ENCODE results near the gene SHC3. TPM values are rescaled to one million over a fixed set of nuclear protein-coding genes. Genes with fewer than 3 reads are reported as not detected.

SHC3 gene
- polyA plus RNA-seq, 4 donors: 0.27 to 1.5 (median 0.57) TPM; not detected in 1

DNA sequence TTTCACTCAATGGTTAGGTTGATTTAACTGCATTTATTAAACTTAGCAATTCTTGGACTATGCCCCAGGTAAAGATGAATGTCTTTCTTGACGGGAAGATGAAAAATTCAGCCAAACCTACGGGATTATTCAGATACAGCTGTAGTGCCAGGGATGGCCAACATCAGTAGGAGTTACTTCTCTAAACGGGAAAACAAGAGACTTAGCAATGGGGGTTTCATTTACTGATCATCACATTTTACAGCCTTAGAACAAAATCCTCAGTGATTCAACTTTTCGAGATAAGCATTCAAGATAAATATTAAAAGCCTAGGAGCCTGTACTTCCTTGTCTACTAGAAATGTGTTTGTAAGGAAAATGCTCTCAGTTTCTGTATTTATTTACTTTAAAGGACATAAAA is 141.3 kb downstream of the SHC3 start:
- no peak overlapping the region for H3K4me3 ChIP-seq (ENCODE audit: low read depth in 1 of 3, low read length in 3 of 3)
- H3K27ac ChIP-seq (ENCODE audit: low read depth in 1 of 3, low read length in 2 of 3): no peak overlapping the region
- no peak for FAIRE-seq
- H3K27me3 ChIP-seq (ENCODE audit: control insufficient read depth in 3 of 3, insufficient read depth in 3 of 3, low read length in 3 of 3): no peaks in the 10 kb centered on the region
- DNase-seq: peak in 1 of 2 donors; percentile 44
- peaks cover 0 to 14% (median 3%) of the 10 kb centered on the region in 3 donors for H3K4me1 ChIP-seq (ENCODE audit: control insufficient read depth in 3 of 3, insufficient read depth in 2 of 3, low read depth in 1 of 3, low read length in 2 of 3)
- 13 to 48% (median 31%) methylated on average over 4 of the region's 4 CpGs for WGBS, 3 donors
- H3K36me3 ChIP-seq (ENCODE audit: control insufficient read depth in 3 of 3, insufficient read depth in 2 of 3, low read depth in 1 of 3, low read length in 3 of 3): no peaks in the 10 kb centered on the region
- no peaks in the 10 kb centered on the region for H3K9me3 ChIP-seq (ENCODE audit: control insufficient read depth in 2 of 2, insufficient read depth in 1 of 2, low read depth in 1 of 2, low read length in 1 of 2)

DNA sequence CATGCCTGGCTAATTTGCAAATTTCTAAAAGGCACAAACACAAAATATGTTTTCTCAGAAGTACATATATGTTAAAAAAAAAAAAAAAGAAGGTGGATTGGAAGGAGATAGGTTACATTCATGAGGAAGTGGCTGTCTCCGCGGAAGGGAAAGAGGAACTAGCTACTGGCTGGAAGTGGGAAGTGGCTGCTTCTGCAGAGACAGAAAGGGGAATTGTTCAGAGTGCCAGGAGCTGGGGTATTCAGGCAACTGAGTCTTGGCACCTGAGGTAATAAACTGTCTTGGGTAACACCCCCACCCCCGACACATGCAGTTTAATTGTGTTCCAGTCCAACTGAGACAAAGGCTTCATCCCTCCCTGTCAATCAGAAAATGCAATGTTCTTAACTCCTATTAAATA is 141.7 kb downstream of the SHC3 start:
- no peak overlapping the region for H3K4me3 ChIP-seq (ENCODE audit: low read depth in 1 of 3, low read length in 3 of 3)
- WGBS, 3 donors: 49 to 67% (median 53%) methylated on average over 3 of the region's 3 CpGs
- FAIRE-seq (no peak), DNase-seq (no peak)
- H3K27ac ChIP-seq (ENCODE audit: low read depth in 1 of 3, low read length in 2 of 3): no peak overlapping the region
- no peaks in the 10 kb centered on the region for H3K36me3 ChIP-seq (ENCODE audit: control insufficient read depth in 3 of 3, insufficient read depth in 2 of 3, low read depth in 1 of 3, low read length in 3 of 3)
- H3K27me3 ChIP-seq (ENCODE audit: control insufficient read depth in 3 of 3, insufficient read depth in 3 of 3, low read length in 3 of 3): no peaks in the 10 kb centered on the region
- no peaks in the 10 kb centered on the region for H3K9me3 ChIP-seq (ENCODE audit: control insufficient read depth in 2 of 2, insufficient read depth in 1 of 2, low read depth in 1 of 2, low read length in 1 of 2)
- peaks cover 0 to 14% (median 3%) of the 10 kb centered on the region in 3 donors for H3K4me1 ChIP-seq (ENCODE audit: control insufficient read depth in 3 of 3, insufficient read depth in 2 of 3, low read depth in 1 of 3, low read length in 2 of 3)

GRCh38 chr9:89036383-89036782 is 142.2 kb downstream of the SHC3 start:
- WGBS, 3 donors: 30 to 53% (median 44%) methylated on average over 8 of the region's 8 CpGs
- Histone ChIP-seq H3K4me3 (ENCODE audit: low read depth in 1 of 3, low read length in 3 of 3) (no peak overlapping the region), H3K36me3 (ENCODE audit: control insufficient read depth in 3 of 3, insufficient read depth in 2 of 3, low read depth in 1 of 3, low read length in 3 of 3) (no peaks in the 10 kb centered on the region), H3K27ac (ENCODE audit: low read depth in 1 of 3, low read length in 2 of 3) (no peak overlapping the region), H3K27me3 (ENCODE audit: control insufficient read depth in 3 of 3, insufficient read depth in 3 of 3, low read length in 3 of 3) (no peaks in the 10 kb centered on the region), H3K9me3 (ENCODE audit: control insufficient read depth in 2 of 2, insufficient read depth in 1 of 2, low read depth in 1 of 2, low read length in 1 of 2) (no peaks in the 10 kb centered on the region), H3K4me1 (ENCODE audit: control insufficient read depth in 3 of 3, insufficient read depth in 2 of 3, low read depth in 1 of 3, low read length in 2 of 3) (peaks cover 0 to 14% (median 3%) of the 10 kb centered on the region in 3 donors)
- no peak for FAIRE-seq
- no peak for DNase-seq

GRCh38 chr9:89032661-89033060 is 146.0 kb downstream of the SHC3 start:
- no peaks in the 10 kb centered on the region for H3K27me3 ChIP-seq (ENCODE audit: control insufficient read depth in 3 of 3, insufficient read depth in 3 of 3, low read length in 3 of 3)
- WGBS, 3 donors: 73 to 86% (median 85%) methylated on average over 5 of the region's 5 CpGs
- no peak overlapping the region for H3K4me3 ChIP-seq (ENCODE audit: low read depth in 1 of 3, low read length in 3 of 3)
- no peak overlapping the region for H3K27ac ChIP-seq (ENCODE audit: low read depth in 1 of 3, low read length in 2 of 3)
- H3K9me3 ChIP-seq (ENCODE audit: control insufficient read depth in 2 of 2, insufficient read depth in 1 of 2, low read depth in 1 of 2, low read length in 1 of 2): peaks cover 0 to 3% of the 10 kb centered on the region in 2 donors
- DNase-seq (no peak), FAIRE-seq (no peak)
- H3K4me1 ChIP-seq (ENCODE audit: control insufficient read depth in 3 of 3, insufficient read depth in 2 of 3, low read depth in 1 of 3, low read length in 2 of 3): peaks cover 0 to 11% (median 1%) of the 10 kb centered on the region in 3 donors
- H3K36me3 ChIP-seq (ENCODE audit: control insufficient read depth in 3 of 3, insufficient read depth in 2 of 3, low read depth in 1 of 3, low read length in 3 of 3): no peaks in the 10 kb centered on the region

DNA sequence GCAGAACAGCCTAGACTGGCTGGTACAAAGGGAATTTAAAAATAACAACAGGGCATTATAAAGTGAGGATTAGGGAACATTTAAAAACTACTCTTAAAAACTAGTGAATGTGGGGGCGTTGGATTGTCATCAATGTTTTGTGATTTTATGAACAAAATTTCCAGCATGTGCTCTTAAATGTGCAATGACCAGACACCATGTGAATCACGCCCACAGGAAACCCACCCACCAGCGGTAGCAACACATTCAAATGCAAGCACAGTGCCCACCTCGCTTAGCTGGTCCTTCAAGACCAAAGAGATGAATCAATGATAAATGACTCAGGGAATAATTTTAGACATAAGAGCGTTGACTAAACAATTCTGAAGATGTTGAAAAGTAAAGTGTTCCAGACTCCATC is 146.4 kb downstream of the SHC3 start:
- no peak overlapping the region for H3K4me3 ChIP-seq (ENCODE audit: low read depth in 1 of 3, low read length in 3 of 3)
- WGBS, 3 donors: 84 to 87% (median 87%) methylated on average over 5 of the region's 5 CpGs
- H3K4me1 ChIP-seq (ENCODE audit: control insufficient read depth in 3 of 3, insufficient read depth in 2 of 3, low read depth in 1 of 3, low read length in 2 of 3): peaks cover 0 to 8% (median 0%) of the 10 kb centered on the region in 3 donors
- no peak overlapping the region for H3K27ac ChIP-seq (ENCODE audit: low read depth in 1 of 3, low read length in 2 of 3)
- no peaks in the 10 kb centered on the region for H3K36me3 ChIP-seq (ENCODE audit: control insufficient read depth in 3 of 3, insufficient read depth in 2 of 3, low read depth in 1 of 3, low read length in 3 of 3)
- peaks cover 0 to 3% of the 10 kb centered on the region in 2 donors for H3K9me3 ChIP-seq (ENCODE audit: control insufficient read depth in 2 of 2, insufficient read depth in 1 of 2, low read depth in 1 of 2, low read length in 1 of 2)
- H3K27me3 ChIP-seq (ENCODE audit: control insufficient read depth in 3 of 3, insufficient read depth in 3 of 3, low read length in 3 of 3): no peaks in the 10 kb centered on the region
- no peak for FAIRE-seq
- DNase-seq: no peak

GRCh38 chr9:89029788-89030187 is 148.8 kb downstream of the SHC3 start:
- Histone ChIP-seq H3K27ac (ENCODE audit: low read depth in 1 of 3, low read length in 2 of 3) (no peak overlapping the region), H3K27me3 (ENCODE audit: control insufficient read depth in 3 of 3, insufficient read depth in 3 of 3, low read length in 3 of 3) (no peaks in the 10 kb centered on the region), H3K36me3 (ENCODE audit: control insufficient read depth in 3 of 3, insufficient read depth in 2 of 3, low read depth in 1 of 3, low read length in 3 of 3) (no peaks in the 10 kb centered on the region), H3K4me3 (ENCODE audit: low read depth in 1 of 3, low read length in 3 of 3) (no peak overlapping the region), H3K9me3 (ENCODE audit: control insufficient read depth in 2 of 2, insufficient read depth in 1 of 2, low read depth in 1 of 2, low read length in 1 of 2) (peaks cover 0 to 3% of the 10 kb centered on the region in 2 donors), H3K4me1 (ENCODE audit: control insufficient read depth in 3 of 3, insufficient read depth in 2 of 3, low read depth in 1 of 3, low read length in 2 of 3) (no peaks in the 10 kb centered on the region)
- FAIRE-seq: peak; percentile 72
- DNase-seq: no peak

DNA sequence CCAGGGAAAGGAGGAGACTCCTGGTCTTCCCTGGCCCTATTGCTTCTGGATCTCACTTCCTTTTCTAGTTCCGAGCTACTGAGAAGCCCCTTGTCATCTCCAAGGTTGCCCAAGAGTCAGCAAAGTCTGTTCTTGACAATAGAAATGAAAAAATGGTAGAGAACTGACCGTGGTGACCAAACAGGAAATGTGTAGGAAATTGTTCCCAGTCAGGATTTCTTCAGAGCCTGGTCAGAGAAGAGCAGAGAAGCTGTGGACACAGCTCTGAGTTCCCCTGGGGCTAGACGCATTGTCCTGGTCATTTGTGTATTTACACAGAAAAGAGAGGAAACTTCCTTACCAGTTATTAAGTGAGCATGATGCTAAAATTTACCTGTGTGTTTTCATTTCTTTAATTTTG is 151.7 kb downstream of the SHC3 start:
- Histone ChIP-seq H3K27me3 (ENCODE audit: control insufficient read depth in 3 of 3, insufficient read depth in 3 of 3, low read length in 3 of 3) (no peaks in the 10 kb centered on the region), H3K27ac (ENCODE audit: low read depth in 1 of 3, low read length in 2 of 3) (no peak overlapping the region), H3K9me3 (ENCODE audit: control insufficient read depth in 2 of 2, insufficient read depth in 1 of 2, low read depth in 1 of 2, low read length in 1 of 2) (peaks cover 0 to 3% of the 10 kb centered on the region in 2 donors), H3K4me1 (ENCODE audit: control insufficient read depth in 3 of 3, insufficient read depth in 2 of 3, low read depth in 1 of 3, low read length in 2 of 3) (no peaks in the 10 kb centered on the region), H3K36me3 (ENCODE audit: control insufficient read depth in 3 of 3, insufficient read depth in 2 of 3, low read depth in 1 of 3, low read length in 3 of 3) (no peaks in the 10 kb centered on the region), H3K4me3 (ENCODE audit: low read depth in 1 of 3, low read length in 3 of 3) (no peak overlapping the region)
- DNase-seq: no peak
- no peak for FAIRE-seq
- 60 to 66% (median 61%) methylated on average over 3 of the region's 3 CpGs for WGBS, 3 donors

- Histone ChIP-seq H3K27me3 (ENCODE audit: control insufficient read depth in 3 of 3, insufficient read depth in 3 of 3, low read length in 3 of 3) (no peaks in the 10 kb centered on the region), H3K4me3 (ENCODE audit: low read depth in 1 of 3, low read length in 3 of 3) (no peak overlapping the region), H3K9me3 (ENCODE audit: control insufficient read depth in 2 of 2, insufficient read depth in 1 of 2, low read depth in 1 of 2, low read length in 1 of 2) (no peaks in the 10 kb centered on the region), H3K27ac (ENCODE audit: low read depth in 1 of 3, low read length in 2 of 3) (no peak overlapping the region), H3K36me3 (ENCODE audit: control insufficient read depth in 3 of 3, insufficient read depth in 2 of 3, low read depth in 1 of 3, low read length in 3 of 3) (no peaks in the 10 kb centered on the region), H3K4me1 (ENCODE audit: control insufficient read depth in 3 of 3, insufficient read depth in 2 of 3, low read depth in 1 of 3, low read length in 2 of 3) (peaks cover 0 to 3% (median 0%) of the 10 kb centered on the region in 3 donors)
- no peak for FAIRE-seq
- DNase-seq: no peak
Measured at GRCh38 chr9:89025553-89025952, 153.1 kb downstream of the SHC3 start.

- Histone ChIP-seq H3K9me3 (ENCODE audit: control insufficient read depth in 2 of 2, insufficient read depth in 1 of 2, low read depth in 1 of 2, low read length in 1 of 2) (no peaks in the 10 kb centered on the region), H3K36me3 (ENCODE audit: control insufficient read depth in 3 of 3, insufficient read depth in 2 of 3, low read depth in 1 of 3, low read length in 3 of 3) (no peaks in the 10 kb centered on the region), H3K27me3 (ENCODE audit: control insufficient read depth in 3 of 3, insufficient read depth in 3 of 3, low read length in 3 of 3) (no peaks in the 10 kb centered on the region), H3K27ac (ENCODE audit: low read depth in 1 of 3, low read length in 2 of 3) (no peak overlapping the region), H3K4me3 (ENCODE audit: low read depth in 1 of 3, low read length in 3 of 3) (no peak overlapping the region), H3K4me1 (ENCODE audit: control insufficient read depth in 3 of 3, insufficient read depth in 2 of 3, low read depth in 1 of 3, low read length in 2 of 3) (peaks cover 0 to 3% (median 0%) of the 10 kb centered on the region in 3 donors)
- 89 to 93% (median 93%) methylated on average over 4 of the region's 4 CpGs for WGBS, 3 donors
- no peak for DNase-seq
- FAIRE-seq: no peak
Measured at GRCh38 chr9:89024727-89025126, 153.9 kb downstream of the SHC3 start.

All from small intestine (tissue), 7 donors.